Non-pigmented ciliary epithelial cell (primary cell): ENCODE data around the gene TUBD1.
"Not testable (repeated sequence)": the region's sequence is repeated elsewhere in the genome, so short reads cannot be mapped to it uniquely, and the experiment has no call there.

Source experiments
- DNase-seq: peaks from one replicate; pipeline ENCODE4 v3.0.0-alpha.2; 2010; ENCODE audit warnings: low read depth

Gene TUBD1, protein sequence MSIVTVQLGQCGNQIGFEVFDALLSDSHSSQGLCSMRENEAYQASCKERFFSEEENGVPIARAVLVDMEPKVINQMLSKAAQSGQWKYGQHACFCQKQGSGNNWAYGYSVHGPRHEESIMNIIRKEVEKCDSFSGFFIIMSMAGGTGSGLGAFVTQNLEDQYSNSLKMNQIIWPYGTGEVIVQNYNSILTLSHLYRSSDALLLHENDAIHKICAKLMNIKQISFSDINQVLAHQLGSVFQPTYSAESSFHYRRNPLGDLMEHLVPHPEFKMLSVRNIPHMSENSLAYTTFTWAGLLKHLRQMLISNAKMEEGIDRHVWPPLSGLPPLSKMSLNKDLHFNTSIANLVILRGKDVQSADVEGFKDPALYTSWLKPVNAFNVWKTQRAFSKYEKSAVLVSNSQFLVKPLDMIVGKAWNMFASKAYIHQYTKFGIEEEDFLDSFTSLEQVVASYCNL

DNA sequence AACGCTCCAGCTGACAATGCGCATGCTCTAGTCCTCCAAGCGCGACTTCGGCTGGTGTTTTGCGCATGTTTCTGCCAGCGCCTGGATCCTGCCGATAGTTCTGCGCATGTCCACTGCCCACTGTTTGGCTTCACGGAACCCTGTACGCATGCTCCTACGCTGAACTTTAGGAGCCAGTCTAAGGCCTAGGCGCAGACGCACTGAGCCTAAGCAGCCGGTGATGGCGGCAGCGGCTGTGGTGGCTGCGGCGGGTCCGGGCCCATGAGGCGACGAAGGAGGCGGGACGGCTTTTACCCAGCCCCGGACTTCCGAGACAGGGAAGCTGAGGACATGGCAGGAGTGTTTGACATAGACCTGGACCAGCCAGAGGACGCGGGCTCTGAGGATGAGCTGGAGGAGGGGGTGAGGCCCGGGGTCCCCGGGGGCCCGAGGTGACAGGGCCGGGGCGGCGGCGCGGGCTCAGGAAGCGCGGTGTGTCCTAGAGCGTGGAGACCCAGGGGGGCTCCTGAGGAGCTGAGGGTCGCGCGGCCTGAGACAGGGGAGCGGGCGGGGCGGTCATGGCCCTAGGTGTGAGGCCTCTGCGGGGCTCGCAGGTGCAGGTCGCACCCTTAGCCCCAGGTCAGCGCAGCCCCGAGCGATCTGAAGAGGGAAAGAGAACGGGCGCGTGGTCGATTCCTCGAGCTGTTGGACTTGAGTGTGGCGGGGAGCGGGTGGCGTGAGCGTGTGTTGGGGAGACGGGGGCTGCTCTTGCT, at the start of gene TUBD1, which contains the start of gene RPS6KB1:
Gene TUBD1 (minus strand): TSS at position 20 of the 752 bp plus-strand sequence. CDS start 1,941 bp downstream, outside the sequence.
Gene RPS6KB1 (plus strand): TSS at position 198 of the 752 bp plus-strand sequence. CDS start 64 bp downstream, at position 262.
- peak; percentile 98 for DNase-seq

DNA sequence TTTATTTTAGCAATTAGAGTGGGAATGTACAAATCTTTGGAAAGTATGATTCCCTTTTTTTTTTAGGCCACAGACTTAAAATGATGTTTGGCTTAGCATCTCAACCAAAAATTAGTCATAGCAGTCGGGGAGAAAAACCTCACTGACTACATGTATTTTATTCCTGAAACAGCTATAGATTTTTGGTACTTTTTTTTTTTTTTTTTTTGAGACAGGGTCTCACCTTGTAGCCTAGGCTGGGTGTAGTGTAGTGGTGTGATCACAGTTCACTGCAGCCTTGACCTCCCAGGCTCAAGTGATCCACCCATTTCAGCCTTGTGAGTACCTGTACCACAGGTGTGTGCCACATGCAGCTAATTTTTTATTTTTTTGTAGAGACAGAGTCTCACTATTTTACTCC, 48.4 kb upstream of the TUBD1 start:
- no peak for DNase-seq

GRCh38 chr17:59940697-59941096, 48.0 kb upstream of the TUBD1 start:
- DNase-seq: not testable (repeated sequence)

DNA sequence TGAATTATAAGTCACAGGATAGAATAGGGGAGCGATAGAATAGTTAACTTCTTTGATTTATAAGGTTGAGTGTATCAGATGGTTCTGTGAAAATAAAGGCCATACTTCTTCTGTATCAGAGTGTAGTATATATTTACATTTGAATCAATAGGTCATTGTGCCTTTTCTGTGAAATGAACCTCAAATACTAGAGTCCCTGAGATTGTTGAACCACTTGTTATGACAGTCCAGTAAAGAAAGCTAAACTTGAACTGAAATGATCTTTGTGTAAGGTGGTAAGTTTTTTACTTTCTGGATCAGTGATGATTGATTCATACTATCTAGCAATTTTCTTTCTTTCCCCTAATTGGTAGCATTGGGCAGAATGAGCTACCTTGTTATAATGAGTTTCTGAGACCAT, 40.6 kb upstream of the TUBD1 start:
- DNase-seq: not testable (repeated sequence)

- DNase-seq: peak; percentile 2
Measured at GRCh38 chr17:59930768-59931167, 38.0 kb upstream of the TUBD1 start.

GRCh38 chr17:59930121-59930520, 37.4 kb upstream of the TUBD1 start:
- not testable (repeated sequence) for DNase-seq

GRCh38 chr17:59920637-59921036, 27.9 kb upstream of the TUBD1 start:
- not testable (repeated sequence) for DNase-seq

DNA sequence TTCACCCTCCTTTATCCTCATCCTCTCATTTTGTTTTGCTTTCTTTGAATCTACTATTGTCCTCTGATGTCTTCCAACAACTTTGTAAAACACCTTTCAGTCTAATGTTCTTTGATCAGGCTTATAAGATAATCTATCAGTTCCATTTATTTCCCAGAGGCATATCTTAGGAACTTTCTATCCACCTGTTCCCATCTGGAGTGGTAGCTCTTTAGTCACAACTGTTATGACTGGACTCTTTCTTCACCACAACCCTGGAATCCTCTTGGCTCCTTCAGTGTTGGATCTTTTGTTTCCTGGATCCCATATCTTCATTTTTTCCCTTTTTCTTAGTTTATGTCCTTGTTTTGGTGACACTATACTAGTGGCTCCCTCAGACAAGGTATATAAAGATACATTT, 23.7 kb upstream of the TUBD1 start:
- DNase-seq: no peak

DNA sequence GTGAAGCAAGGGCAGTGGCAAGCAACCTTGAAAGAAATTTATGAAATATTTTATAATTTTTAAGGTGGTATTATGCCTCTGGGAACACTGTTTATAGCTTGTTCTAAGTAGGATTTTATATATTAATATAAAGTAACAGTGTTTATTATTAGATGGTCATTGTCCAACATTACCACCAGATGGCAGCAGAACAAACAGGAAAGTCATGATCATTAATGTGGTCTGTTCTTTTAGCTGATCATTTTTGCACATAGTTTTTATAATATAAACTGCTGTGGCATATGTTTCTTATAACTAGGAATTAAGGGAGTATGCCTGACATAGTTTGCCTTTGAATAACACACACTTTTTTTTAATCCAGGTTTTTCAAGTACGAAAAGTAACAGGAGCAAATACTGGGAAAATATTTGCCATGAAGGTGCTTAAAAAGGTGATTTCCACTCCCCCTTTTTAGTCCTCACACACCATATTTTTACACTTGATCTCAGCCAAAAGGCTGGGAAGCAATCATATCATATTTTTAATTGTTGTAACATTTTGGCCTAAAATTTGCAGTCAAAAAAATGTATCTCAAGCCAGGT, 21.6 kb upstream of the TUBD1 start:
- DNase-seq: no peak

DNA sequence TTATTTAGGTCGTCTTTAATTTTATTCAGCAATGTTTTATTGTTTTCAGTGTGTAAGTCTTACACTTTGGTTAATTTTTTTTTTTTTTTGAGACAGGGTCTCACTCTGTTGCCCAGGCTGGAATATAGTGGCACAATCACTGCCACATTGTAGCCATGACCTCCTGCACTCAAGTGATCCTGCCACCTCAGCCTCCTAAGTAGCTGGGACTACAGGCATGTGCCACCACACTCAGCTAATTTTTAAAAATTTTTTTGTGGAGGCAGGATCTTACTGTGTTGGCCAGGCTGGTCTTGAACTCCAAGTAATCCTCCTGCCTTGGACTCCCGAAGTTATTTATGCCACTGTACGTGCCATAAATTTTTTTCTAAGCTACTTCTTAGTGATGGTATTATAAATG, 14.7 kb upstream of the TUBD1 start:
- no peak for DNase-seq

- no peak for DNase-seq
Measured at GRCh38 chr17:59903455-59903854, 10.7 kb upstream of the TUBD1 start.

DNA sequence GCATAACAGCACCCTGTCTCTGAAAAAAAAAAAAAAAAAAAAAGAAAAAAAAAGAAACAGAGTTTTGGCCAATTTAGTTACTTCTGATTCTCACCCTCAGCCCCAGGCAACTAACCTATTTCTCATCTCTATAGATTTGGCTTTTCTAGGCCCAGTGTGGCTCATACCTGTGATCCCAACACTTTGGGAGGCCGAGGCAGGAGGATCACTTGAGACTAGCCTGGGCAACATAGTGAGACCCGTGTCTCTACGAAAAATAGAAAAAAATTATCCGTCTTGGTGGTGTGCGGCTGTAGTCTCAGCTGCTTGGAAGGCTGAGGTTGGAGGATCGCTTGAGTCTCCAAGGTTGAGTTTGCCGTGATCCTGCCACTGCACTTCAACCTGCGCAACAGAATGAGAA, 8.9 kb upstream of the TUBD1 start:
- DNase-seq: no peak

DNA sequence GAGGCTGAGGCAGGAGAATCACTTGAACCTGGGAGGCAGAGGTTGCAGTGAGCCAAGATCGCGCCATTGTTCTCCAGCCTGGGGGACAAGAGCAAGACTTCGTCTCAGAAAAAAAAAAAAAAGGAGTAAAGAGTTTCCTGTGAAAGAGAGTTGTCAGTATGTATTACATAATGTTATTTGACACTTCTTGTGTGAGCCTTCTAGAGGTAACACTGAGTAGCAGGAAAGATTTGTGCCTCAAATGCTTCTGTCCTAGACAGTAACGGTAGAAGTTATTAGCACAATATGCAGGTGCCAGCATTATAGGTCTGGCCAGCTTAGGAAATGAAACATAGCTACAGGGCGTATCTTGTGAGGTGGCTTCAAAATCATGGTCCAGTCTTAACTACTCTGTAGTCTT, 6.4 kb upstream of the TUBD1 start:
- no peak for DNase-seq

DNA sequence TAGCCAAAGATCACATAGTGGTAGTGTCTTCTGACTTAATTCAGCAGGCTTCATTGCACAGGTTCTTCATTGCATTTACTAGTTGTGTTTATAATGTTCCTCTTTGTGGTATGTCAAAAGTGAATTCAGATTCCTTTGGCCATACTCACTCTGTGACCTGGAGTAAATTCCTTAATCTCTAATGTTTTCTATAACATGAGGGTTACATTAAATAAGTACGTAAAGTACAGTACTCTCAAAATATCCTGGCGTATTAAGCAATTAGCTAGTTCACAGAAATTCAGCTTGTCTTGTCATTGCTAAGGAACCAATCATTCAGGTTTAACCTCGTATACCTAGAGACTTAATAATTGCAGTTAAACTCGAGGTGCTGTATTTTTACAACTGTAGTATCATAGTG, 4.3 kb upstream of the TUBD1 start:
- DNase-seq: peak; percentile 20

GRCh38 chr17:59893676-59894100, 945 bp upstream of the TUBD1 start:
- DNase-seq: no peak

GRCh38 chr17:59892251-59892923, 356 bp downstream of the TUBD1 start:
- DNase-seq: no peak

GRCh38 chr17:59890720-59891119, 2.0 kb downstream of the TUBD1 start:
- no peak for DNase-seq

- DNase-seq: no peak
Measured at GRCh38 chr17:59888145-59888750, 4.5 kb downstream of the TUBD1 start.

- no peak for DNase-seq
Measured at GRCh38 chr17:59884861-59885260, 7.9 kb downstream of the TUBD1 start.

DNA sequence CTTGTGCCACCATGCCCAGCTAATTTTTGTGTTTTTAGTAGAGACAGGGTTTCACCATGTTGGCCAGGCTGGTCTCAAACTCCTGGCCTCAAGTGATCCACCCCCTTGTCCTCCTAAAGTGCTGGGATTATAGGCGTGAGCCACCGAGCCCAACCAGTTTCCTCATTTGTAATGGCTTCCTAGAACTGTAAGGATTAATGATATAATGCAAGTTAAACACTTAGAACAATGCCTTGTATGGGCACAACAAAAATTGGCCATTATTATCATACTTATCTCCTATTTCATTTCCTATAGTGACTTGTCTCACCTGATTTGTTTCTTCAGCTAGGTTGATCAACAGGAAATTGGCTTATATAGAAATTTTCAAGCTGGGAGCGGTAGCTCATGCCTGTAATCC, 14.1 kb downstream of the TUBD1 start:
- DNase-seq: no peak

GRCh38 chr17:59877965-59878364, 14.8 kb downstream of the TUBD1 start:
- no peak for DNase-seq

GRCh38 chr17:59876107-59876506, 16.6 kb downstream of the TUBD1 start:
- no peak for DNase-seq
